Neural cell (in vitro differentiated cells): ENCODE data around the gene MVK. TPM values are rescaled to one million over a fixed set of nuclear protein-coding genes. Genes with fewer than 3 reads are reported as not detected.

Experiments
- H2AFZ ChIP-seq: fragments of 200-600, 300-800 bp; sonication (generic), shearing (Covaris generic); 2 replicates; pipeline ENCODE4 v1.6.0; 2014; ENCODE audit warnings: low read depth, mild to moderate bottlenecking, antibody characterized with exemption, low read length, moderate library complexity
- H3F3A ChIP-seq: fragments of 200-600 bp; shearing (Covaris generic); 2 replicates; pipeline ENCODE4 v1.6.1; 2016; ENCODE audit warnings: mild to moderate bottlenecking, moderate library complexity, mixed read lengths, antibody characterized with exemption, low read length; ENCODE audit not compliant: insufficient read depth, poor library complexity, severe bottlenecking
- H3K27ac ChIP-seq: fragments of 200-600, 300-800 bp; sonication (generic), shearing (Covaris generic); 2 replicates; pipeline ENCODE4 v1.5.1; 2014; ENCODE audit warnings: mild to moderate bottlenecking, low read length, moderate library complexity
- H3K27me3 ChIP-seq: fragments of 300-800, 200-600 bp; sonication (generic), shearing (Covaris generic); 2 replicates; pipeline ENCODE4 v1.6.0; 2014; ENCODE audit warnings: mild to moderate bottlenecking, low read depth, low read length, moderate library complexity; ENCODE audit not compliant: insufficient read depth
- H3K36me3 ChIP-seq: fragments of 300-800, 200-600 bp; sonication (generic), shearing (Covaris generic); 2 replicates; pipeline ENCODE4 v1.5.1; 2014; ENCODE audit warnings: mild to moderate bottlenecking, antibody characterized with exemption, low read length, moderate library complexity; ENCODE audit not compliant: insufficient read depth
- H3K4me2 ChIP-seq: fragments of 300-800, 200-600 bp; sonication (generic), shearing (Covaris generic); 2 replicates; pipeline ENCODE4 v1.6.0; 2014; ENCODE audit warnings: mild to moderate bottlenecking, low read length
- H3K4me3 ChIP-seq: fragments of 300-800, 200-600 bp; sonication (generic), shearing (Covaris generic); 2 replicates; pipeline ENCODE4 v1.5.1; 2014; ENCODE audit warnings: mild to moderate bottlenecking, low read length, moderate library complexity
- H3K79me2 ChIP-seq: fragments of 200-600 bp; shearing (Covaris generic); replicated peaks from 2 replicates; pipeline ENCODE4 v1.6.0; 2014; ENCODE audit warnings: mild to moderate bottlenecking, low read length, moderate library complexity; ENCODE audit not compliant: insufficient read depth
- H3K9ac ChIP-seq: fragments of 300-800, 200-600 bp; sonication (generic), shearing (Covaris generic); 2 replicates; pipeline ENCODE4 v1.6.1; 2016; ENCODE audit warnings: mild to moderate bottlenecking, low read length, mixed read lengths
- H3K9me2 ChIP-seq: fragments of 200-600 bp; shearing (Covaris generic); 2 replicates; pipeline ENCODE4 v1.6.1; 2016; ENCODE audit warnings: mild to moderate bottlenecking, low read length, mixed read lengths; ENCODE audit not compliant: insufficient read depth
- H3K9me3 ChIP-seq: fragments of 200-600, 300-800 bp; sonication (generic), shearing (Covaris generic); 2 replicates; pipeline ENCODE4 v1.6.1; 2016; ENCODE audit warnings: mild to moderate bottlenecking, mixed run types, low read length, moderate library complexity, mixed read lengths
- H4K20me1 ChIP-seq: fragments of 200-600 bp; shearing (Covaris generic); 2 replicates; pipeline ENCODE4 v1.6.1; 2016; ENCODE audit warnings: mild to moderate bottlenecking, mixed run types; ENCODE audit not compliant: insufficient read depth
- CTCF ChIP-seq: fragments of 450-650 bp; IDR thresholded peaks from 2 replicates; pipeline ENCODE4 v1.5.1; 2014; ENCODE audit warnings: antibody characterized with exemption, mild to moderate bottlenecking, moderate library complexity; ENCODE audit not compliant: poor library complexity, severe bottlenecking
- EP300 ChIP-seq: fragments of 450-650 bp; conservative IDR thresholded peaks from 2 replicates; pipeline ENCODE4 v1.6.1; 2014; ENCODE audit warnings: antibody characterized with exemption, mild to moderate bottlenecking, moderate library complexity; ENCODE audit not compliant: poor library complexity, severe bottlenecking
- EZH2 ChIP-seq: fragments of 200-600, 300-800 bp; shearing (Covaris generic), sonication (generic); IDR thresholded peaks from 2 replicates; pipeline ENCODE4 v1.6.1; 2014; ENCODE audit warnings: antibody characterized with exemption, low read length, borderline replicate concordance, mild to moderate bottlenecking; ENCODE audit not compliant: insufficient read depth, poor library complexity, severe bottlenecking
- MXI1 ChIP-seq: fragments of 450-650 bp; conservative IDR thresholded peaks from 2 replicates; pipeline ENCODE4 v1.6.1; 2014; ENCODE audit warnings: antibody characterized with exemption, mild to moderate bottlenecking; ENCODE audit not compliant: poor library complexity, severe bottlenecking
- POLR2AphosphoS5 ChIP-seq: IDR thresholded peaks from 2 replicates; pipeline ENCODE4 v1.6.1; 2012
- RAD21 ChIP-seq: fragments of 450-650 bp; conservative IDR thresholded peaks from 2 replicates; pipeline ENCODE4 v1.6.1; 2014; ENCODE audit warnings: antibody characterized with exemption, mild to moderate bottlenecking, moderate library complexity
- SMC3 ChIP-seq: fragments of 450-650 bp; conservative IDR thresholded peaks from 2 replicates; pipeline ENCODE4 v1.6.1; 2014; ENCODE audit warnings: antibody characterized with exemption, mild to moderate bottlenecking, moderate library complexity; ENCODE audit not compliant: poor library complexity
- TAF1 ChIP-seq: IDR thresholded peaks from 2 replicates; pipeline ENCODE4 v1.6.1; 2012; ENCODE audit warnings: low read depth
- polyA plus RNA-seq: library from polyadenylated mRNA; depleted of rRNA; stranded (reverse); fragments of >200 nt; gene quantifications from 2 replicates; pipeline ENCODE4 v1.2.3, GENCODE V29; 2014
- TF ChIP-seq, protein P1 (sequence below): IDR thresholded peaks from 2 replicates; pipeline ENCODE4 v1.6.1; 2012; ENCODE audit warnings: borderline replicate concordance

MVK gene
- polyA plus RNA-seq, 1 donor from 2014 or later = 45.7 TPM

GRCh38 chr12:109581334-109581691, 7.7 kb downstream of the MVK start:
- Histone ChIP-seq H3K36me3 (no peaks in the 10 kb centered on the region), H4K20me1 (no peaks in the 10 kb centered on the region), H3K4me3 (no peak overlapping the region), H2AFZ (no peak overlapping the region), H3K27ac (no peak overlapping the region), H3K79me2 (peaks cover 3% of the 10 kb centered on the region), H3F3A (no peaks in the 10 kb centered on the region), H3K27me3 (no peaks in the 10 kb centered on the region), H3K9me2 (no peaks in the 10 kb centered on the region), H3K4me2 (no peak overlapping the region), H3K9me3 (no peaks in the 10 kb centered on the region), H3K9ac (no peak overlapping the region)
- TF ChIP-seq TAF1 = no peak
- no peak for TF ChIP-seq POLR2AphosphoS5
- TF ChIP-seq EP300 = no peak
- no peak for TF ChIP-seq SMC3
- no peak for TF ChIP-seq RAD21
- TF ChIP-seq, protein P1, sequence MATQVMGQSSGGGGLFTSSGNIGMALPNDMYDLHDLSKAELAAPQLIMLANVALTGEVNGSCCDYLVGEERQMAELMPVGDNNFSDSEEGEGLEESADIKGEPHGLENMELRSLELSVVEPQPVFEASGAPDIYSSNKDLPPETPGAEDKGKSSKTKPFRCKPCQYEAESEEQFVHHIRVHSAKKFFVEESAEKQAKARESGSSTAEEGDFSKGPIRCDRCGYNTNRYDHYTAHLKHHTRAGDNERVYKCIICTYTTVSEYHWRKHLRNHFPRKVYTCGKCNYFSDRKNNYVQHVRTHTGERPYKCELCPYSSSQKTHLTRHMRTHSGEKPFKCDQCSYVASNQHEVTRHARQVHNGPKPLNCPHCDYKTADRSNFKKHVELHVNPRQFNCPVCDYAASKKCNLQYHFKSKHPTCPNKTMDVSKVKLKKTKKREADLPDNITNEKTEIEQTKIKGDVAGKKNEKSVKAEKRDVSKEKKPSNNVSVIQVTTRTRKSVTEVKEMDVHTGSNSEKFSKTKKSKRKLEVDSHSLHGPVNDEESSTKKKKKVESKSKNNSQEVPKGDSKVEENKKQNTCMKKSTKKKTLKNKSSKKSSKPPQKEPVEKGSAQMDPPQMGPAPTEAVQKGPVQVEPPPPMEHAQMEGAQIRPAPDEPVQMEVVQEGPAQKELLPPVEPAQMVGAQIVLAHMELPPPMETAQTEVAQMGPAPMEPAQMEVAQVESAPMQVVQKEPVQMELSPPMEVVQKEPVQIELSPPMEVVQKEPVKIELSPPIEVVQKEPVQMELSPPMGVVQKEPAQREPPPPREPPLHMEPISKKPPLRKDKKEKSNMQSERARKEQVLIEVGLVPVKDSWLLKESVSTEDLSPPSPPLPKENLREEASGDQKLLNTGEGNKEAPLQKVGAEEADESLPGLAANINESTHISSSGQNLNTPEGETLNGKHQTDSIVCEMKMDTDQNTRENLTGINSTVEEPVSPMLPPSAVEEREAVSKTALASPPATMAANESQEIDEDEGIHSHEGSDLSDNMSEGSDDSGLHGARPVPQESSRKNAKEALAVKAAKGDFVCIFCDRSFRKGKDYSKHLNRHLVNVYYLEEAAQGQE = no peak
- no peak for TF ChIP-seq EZH2
- TF ChIP-seq CTCF = no peak
- no peak for TF ChIP-seq MXI1

- no peak overlapping the region for H3K27ac ChIP-seq
- H3F3A ChIP-seq = no peaks in the 10 kb centered on the region
- TF ChIP-seq RAD21 (no peak), SMC3 (no peak), MXI1 (no peak), EZH2 (no peak), CTCF (no peak), POLR2AphosphoS5 (no peak), EP300 (no peak), TAF1 (no peak)
- TF ChIP-seq, protein P1 = no peak
Observed at GRCh38 chr12:109581856-109582255, 8.3 kb downstream of the MVK start.

More at GRCh38 chr12:109581856-109582255, 8.3 kb downstream of the MVK start:
- Histone ChIP-seq H3K27me3 (no peaks in the 10 kb centered on the region), H3K4me2 (no peak overlapping the region), H3K4me3 (no peak overlapping the region), H3K9me3 (no peaks in the 10 kb centered on the region), H3K9ac (no peak overlapping the region), H3K9me2 (no peaks in the 10 kb centered on the region), H3K36me3 (no peaks in the 10 kb centered on the region), H4K20me1 (no peaks in the 10 kb centered on the region), H2AFZ (no peak overlapping the region), H3K79me2 (peaks cover 3% of the 10 kb centered on the region)
